Suprapubic skin (tissue), 3 donors: ENCODE results near the gene FYN.
"Not testable (repeated sequence)": the region's sequence is repeated elsewhere in the genome, so short reads cannot be mapped to it uniquely, and the experiment has no call there.

Source experiments
- CTCF ChIP-seq, 2 donors: fragments of 200-600 bp in 1 of 2; fragments of 450-650 bp in 1 of 2; sonication (generic) in 1 of 2; IDR thresholded peaks; one replicate each; pipeline ENCODE4 v1.5.1; 2016 to 2019; ENCODE audit warnings: antibody characterized with exemption in 2 of 2, mild to moderate bottlenecking in 1 of 2, moderate library complexity in 1 of 2
- POLR2A ChIP-seq, 2 donors: fragments of 450-650 bp; IDR thresholded peaks; one replicate each; pipeline ENCODE4 v1.6.1; 2017; ENCODE audit warnings: antibody characterized with exemption in 2 of 2, mild to moderate bottlenecking in 2 of 2, moderate library complexity in 2 of 2

DNA sequence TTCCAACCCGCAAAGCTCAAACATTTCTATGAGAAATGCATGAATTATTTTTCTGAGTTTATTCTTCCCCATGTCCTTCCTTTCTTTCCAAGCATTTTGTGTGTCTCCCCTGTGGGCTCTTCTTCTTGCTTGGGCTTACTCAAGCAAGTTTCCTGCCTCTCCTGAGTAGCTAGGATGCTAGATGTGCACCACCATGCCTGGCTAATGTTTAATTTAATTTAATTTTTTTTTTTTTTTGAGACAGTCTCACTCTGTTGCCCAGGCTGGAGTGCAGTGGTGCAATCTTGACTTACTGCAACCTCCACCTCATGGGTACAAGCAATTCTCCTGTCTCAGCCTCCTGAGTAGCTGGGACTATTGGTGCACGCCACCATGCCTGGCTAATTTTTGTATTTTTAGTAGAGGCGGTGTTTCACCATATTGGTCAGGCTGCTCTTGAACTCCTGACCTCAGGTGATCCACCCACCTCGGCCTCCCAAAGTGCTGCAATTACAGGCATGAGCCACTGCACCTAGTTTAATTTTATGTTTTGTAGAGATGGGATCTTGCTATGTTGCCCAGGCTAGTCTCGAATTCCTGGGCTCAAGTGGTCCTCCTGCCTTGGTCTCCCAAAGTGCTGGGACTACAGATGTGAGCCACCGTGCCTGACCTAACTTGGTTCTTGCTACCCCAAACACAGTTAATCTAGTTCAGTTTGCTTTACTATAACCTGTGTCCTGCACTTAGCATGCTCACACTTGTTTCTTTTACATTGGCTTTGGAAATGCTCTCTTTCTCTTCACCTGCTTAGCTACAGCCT, 192.2 kb downstream of the FYN start:
- not testable (repeated sequence) for TF ChIP-seq CTCF, POLR2A (IDR thresholded peaks at IDR 0.05)
